ENCODE measurements around the gene TAB3.

- no peak for TF ChIP-seq EZH2 (optimal IDR thresholded peaks at IDR 0.05; ENCODE audit: low read depth, low read length)
- no peak for TF ChIP-seq CTCF (IDR thresholded peaks at IDR 0.05; ENCODE audit: low read length)
- TF ChIP-seq EZH2phosphoT487 (IDR thresholded peaks at IDR 0.05; ENCODE audit: low read length), result no peak
These were observed 92.8 kb downstream of the TAB3 start for GRCh38 chrX:30795981-30796958.
